K562 (cell line): ENCODE data around the gene PPP1R16B. TPM values are rescaled to one million over a fixed set of nuclear protein-coding genes. Genes with fewer than 3 reads are reported as not detected.
A peak's percentile ranks its signal among the peaks of the same experiment; 100 is the strongest.

Source experiments
- EGR1 ChIP-seq: fragments of 450-650 bp; conservative IDR thresholded peaks from 2 replicates; pipeline ENCODE4 v1.6.1; 2017; ENCODE audit warnings: mild to moderate bottlenecking
- HCFC1 ChIP-seq: IDR thresholded peaks from 2 replicates; pipeline ENCODE4 v1.6.1; 2012; ENCODE audit warnings: low read depth, low read length, improper control_type of control experiment
- MECOM ChIP-seq: fragments of 250-450 bp; sonication (Bioruptor Pico); IDR thresholded peaks from 2 replicates; pipeline ENCODE4 v1.8.0; 2022; ENCODE audit warnings: inconsistent platforms
- MYBL2 ChIP-seq, 2 experiments: fragments of 450-650 bp in 1 of 2; sonication (generic) in 1 of 2; formaldehyde crosslinking in 1 of 2; IDR thresholded peaks; 2 replicates each; pipeline versions ENCODE4 v1.6.1 to v1.8.1; 2017 to 2022; ENCODE audit warnings: borderline replicate concordance in 1 of 2, inconsistent platforms in 1 of 2, low read depth in 1 of 2, mild to moderate bottlenecking in 1 of 2, missing genetic modification reagents in 1 of 2, moderate library complexity in 1 of 2
- NFE2L1 ChIP-seq: fragments of 450-650 bp; IDR thresholded peaks from 2 replicates; pipeline ENCODE4 v1.6.1; 2016; ENCODE audit warnings: missing genetic modification characterization, low read depth, mild to moderate bottlenecking, missing compliant biosample characterization, moderate library complexity, borderline replicate concordance
- POLR2G ChIP-seq: fragments of 200-400 bp; formaldehyde crosslinking; IDR thresholded peaks from 2 replicates; pipeline ENCODE4 v1.6.1; 2017; ENCODE audit warnings: low read depth, mild to moderate bottlenecking, antibody characterized with exemption, low read length, moderate library complexity
- POLR2H ChIP-seq: IDR thresholded peaks from 2 replicates; pipeline ENCODE4 v1.6.1; 2016; ENCODE audit warnings: missing genetic modification characterization, low read depth, mild to moderate bottlenecking, control low read depth, missing compliant biosample characterization, moderate library complexity
- SMARCA4 ChIP-seq: fragments of 450-650 bp; IDR thresholded peaks from 2 replicates; pipeline ENCODE4 v1.6.1; 2016
- SUPT5H ChIP-seq: fragments of 450-650 bp; IDR thresholded peaks from 2 replicates; pipeline ENCODE4 v1.6.1; 2016
- TAF15 ChIP-seq: fragments of 200-400 bp; formaldehyde crosslinking; IDR thresholded peaks from 2 replicates; pipeline ENCODE4 v1.6.1; 2017; ENCODE audit warnings: mild to moderate bottlenecking, low read depth, low read length, moderate library complexity
- ZBTB43 ChIP-seq: sonication (generic); formaldehyde crosslinking; IDR thresholded peaks from 2 replicates; pipeline ENCODE4 v1.8.0; 2023; ENCODE audit warnings: mild to moderate bottlenecking, missing genetic modification reagents
- ZNF184 ChIP-seq: sonication (generic); formaldehyde crosslinking; IDR thresholded peaks from 2 replicates; pipeline ENCODE4 v1.5.0; 2020; ENCODE audit warnings: missing genetic modification reagents
- ZNF785 ChIP-seq: fragments of 250-450 bp; sonication (Bioruptor Pico); IDR thresholded peaks from 2 replicates; pipeline ENCODE4 v1.4.0; 2020; ENCODE audit warnings: mild to moderate bottlenecking
- polyA plus RNA-seq, 8 experiments: library from polyadenylated mRNA; depleted of rRNA in 4 of 8; stranded (reverse) in 5 of 8; unstranded in 3 of 8; fragments of >200 nt; fragmentation: Nextera tagmentation in 2 of 8; fragmentation: Illumina TruSeq in 1 of 8; extraction: Ambion mirVana in 2 of 8; extraction: Trizol in 1 of 8; gene quantifications; 2 replicates each; pipeline versions ENCODE4 v1.2.1 to v1.2.3, GENCODE V29; 2011 to 2014; ENCODE audit warnings: inconsistent platforms in 1 of 8, missing spikeins in 1 of 8
- total RNA-seq, 7 experiments: library from RNA; depleted of rRNA in 6 of 7; stranded (reverse); fragments of >200 nt in 6 of 7; fragmentation: Illumina TruSeq in 2 of 7; extraction: Trizol in 2 of 7; gene quantifications; 2 replicates each; pipeline versions ENCODE4 v1.2.1 to v1.2.3, GENCODE V29; 2011 to 2021; ENCODE audit warnings: low replicate concordance in 1 of 7
- TF ChIP-seq, protein P1 (sequence below): fragments of 250-450 bp; sonication (Bioruptor Pico); IDR thresholded peaks from 2 replicates; pipeline ENCODE4 v1.4.0; 2020
- TF ChIP-seq, protein P2 (sequence below): sonication (generic); formaldehyde crosslinking; IDR thresholded peaks from 2 replicates; pipeline ENCODE4 v1.4.0; 2020; ENCODE audit warnings: mild to moderate bottlenecking, missing genetic modification reagents
- TF ChIP-seq, protein P3 (sequence below): fragments of 250-450 bp; sonication (Bioruptor Pico); IDR thresholded peaks from 2 replicates; pipeline ENCODE4 v1.8.0; 2022; ENCODE audit warnings: moderate library complexity, mild to moderate bottlenecking, inconsistent platforms
- TF ChIP-seq, protein P4 (sequence below): IDR thresholded peaks from 2 replicates; pipeline ENCODE4 v1.6.1; 2011; ENCODE audit not compliant: insufficient read length; ENCODE audit errors: extremely low read depth

PPP1R16B gene
- total and polyA plus RNA-seq, 9 of the 15 experiments (the other 6 are each of a cell fraction or from before 2014, with no cell fraction given), result 1.5 to 11.5 (median 6.8) TPM

GRCh38 chr20:38926142-38926933, 120.8 kb downstream of the PPP1R16B start, which contains the start of gene FAM83D (continued):
- TF ChIP-seq, protein P1, sequence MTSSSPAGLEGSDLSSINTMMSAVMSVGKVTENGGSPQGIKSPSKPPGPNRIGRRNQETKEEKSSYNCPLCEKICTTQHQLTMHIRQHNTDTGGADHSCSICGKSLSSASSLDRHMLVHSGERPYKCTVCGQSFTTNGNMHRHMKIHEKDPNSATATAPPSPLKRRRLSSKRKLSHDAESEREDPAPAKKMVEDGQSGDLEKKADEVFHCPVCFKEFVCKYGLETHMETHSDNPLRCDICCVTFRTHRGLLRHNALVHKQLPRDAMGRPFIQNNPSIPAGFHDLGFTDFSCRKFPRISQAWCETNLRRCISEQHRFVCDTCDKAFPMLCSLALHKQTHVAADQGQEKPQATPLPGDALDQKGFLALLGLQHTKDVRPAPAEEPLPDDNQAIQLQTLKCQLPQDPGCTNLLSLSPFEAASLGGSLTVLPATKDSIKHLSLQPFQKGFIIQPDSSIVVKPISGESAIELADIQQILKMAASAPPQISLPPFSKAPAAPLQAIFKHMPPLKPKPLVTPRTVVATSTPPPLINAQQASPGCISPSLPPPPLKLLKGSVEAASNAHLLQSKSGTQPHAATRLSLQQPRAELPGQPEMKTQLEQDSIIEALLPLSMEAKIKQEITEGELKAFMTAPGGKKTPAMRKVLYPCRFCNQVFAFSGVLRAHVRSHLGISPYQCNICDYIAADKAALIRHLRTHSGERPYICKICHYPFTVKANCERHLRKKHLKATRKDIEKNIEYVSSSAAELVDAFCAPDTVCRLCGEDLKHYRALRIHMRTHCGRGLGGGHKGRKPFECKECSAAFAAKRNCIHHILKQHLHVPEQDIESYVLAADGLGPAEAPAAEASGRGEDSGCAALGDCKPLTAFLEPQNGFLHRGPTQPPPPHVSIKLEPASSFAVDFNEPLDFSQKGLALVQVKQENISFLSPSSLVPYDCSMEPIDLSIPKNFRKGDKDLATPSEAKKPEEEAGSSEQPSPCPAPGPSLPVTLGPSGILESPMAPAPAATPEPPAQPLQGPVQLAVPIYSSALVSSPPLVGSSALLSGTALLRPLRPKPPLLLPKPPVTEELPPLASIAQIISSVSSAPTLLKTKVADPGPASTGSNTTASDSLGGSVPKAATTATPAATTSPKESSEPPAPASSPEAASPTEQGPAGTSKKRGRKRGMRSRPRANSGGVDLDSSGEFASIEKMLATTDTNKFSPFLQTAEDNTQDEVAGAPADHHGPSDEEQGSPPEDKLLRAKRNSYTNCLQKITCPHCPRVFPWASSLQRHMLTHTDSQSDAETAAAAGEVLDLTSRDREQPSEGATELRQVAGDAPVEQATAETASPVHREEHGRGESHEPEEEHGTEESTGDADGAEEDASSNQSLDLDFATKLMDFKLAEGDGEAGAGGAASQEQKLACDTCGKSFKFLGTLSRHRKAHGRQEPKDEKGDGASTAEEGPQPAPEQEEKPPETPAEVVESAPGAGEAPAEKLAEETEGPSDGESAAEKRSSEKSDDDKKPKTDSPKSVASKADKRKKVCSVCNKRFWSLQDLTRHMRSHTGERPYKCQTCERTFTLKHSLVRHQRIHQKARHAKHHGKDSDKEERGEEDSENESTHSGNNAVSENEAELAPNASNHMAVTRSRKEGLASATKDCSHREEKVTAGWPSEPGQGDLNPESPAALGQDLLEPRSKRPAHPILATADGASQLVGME (CRISPR knock-in tag), result 0 out of 2 replicates have a peak, but pooled peaks have one; percentile 28
- TF ChIP-seq ZNF785 (no peak), SMARCA4 (no peak), NFE2L1 (tag) (no peak), ZNF184 (CRISPR knock-in tag) (no peak), HCFC1 (0 out of 2 replicates have a peak, but pooled peaks have one; percentile 1), POLR2H (tag) (peak; percentile 96), MECOM (no peak), TAF15 (no peak), SUPT5H (peak; percentile 96), EGR1 (no peak), POLR2G (peak; percentile 100), MYBL2 (IDR thresholded peaks at IDR 0.05; ENCODE audit: low read depth) (peak; percentile 98), MYBL2 (CRISPR knock-in tag; IDR thresholded peaks at IDR 0.05; ENCODE audit: borderline replicate concordance) (peak; percentile 94; the same call in 1 of the 2 replicates), ZBTB43 (CRISPR knock-in tag) (peak; percentile 64; the same call in 1 of the 2 replicates)
- TF ChIP-seq, protein P2, sequence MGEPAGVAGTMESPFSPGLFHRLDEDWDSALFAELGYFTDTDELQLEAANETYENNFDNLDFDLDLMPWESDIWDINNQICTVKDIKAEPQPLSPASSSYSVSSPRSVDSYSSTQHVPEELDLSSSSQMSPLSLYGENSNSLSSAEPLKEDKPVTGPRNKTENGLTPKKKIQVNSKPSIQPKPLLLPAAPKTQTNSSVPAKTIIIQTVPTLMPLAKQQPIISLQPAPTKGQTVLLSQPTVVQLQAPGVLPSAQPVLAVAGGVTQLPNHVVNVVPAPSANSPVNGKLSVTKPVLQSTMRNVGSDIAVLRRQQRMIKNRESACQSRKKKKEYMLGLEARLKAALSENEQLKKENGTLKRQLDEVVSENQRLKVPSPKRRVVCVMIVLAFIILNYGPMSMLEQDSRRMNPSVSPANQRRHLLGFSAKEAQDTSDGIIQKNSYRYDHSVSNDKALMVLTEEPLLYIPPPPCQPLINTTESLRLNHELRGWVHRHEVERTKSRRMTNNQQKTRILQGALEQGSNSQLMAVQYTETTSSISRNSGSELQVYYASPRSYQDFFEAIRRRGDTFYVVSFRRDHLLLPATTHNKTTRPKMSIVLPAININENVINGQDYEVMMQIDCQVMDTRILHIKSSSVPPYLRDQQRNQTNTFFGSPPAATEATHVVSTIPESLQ (CRISPR knock-in tag), result peak; percentile 60; the same call in 1 of the 2 replicates
- TF ChIP-seq, protein P3, sequence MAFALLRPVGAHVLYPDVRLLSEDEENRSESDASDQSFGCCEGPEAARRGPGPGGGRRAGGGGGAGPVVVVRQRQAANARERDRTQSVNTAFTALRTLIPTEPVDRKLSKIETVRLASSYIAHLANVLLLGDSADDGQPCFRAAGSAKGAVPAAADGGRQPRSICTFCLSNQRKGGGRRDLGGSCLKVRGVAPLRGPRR (CRISPR knock-in tag), result no peak
- TF ChIP-seq, protein P4, sequence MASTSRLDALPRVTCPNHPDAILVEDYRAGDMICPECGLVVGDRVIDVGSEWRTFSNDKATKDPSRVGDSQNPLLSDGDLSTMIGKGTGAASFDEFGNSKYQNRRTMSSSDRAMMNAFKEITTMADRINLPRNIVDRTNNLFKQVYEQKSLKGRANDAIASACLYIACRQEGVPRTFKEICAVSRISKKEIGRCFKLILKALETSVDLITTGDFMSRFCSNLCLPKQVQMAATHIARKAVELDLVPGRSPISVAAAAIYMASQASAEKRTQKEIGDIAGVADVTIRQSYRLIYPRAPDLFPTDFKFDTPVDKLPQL, result peak; percentile 20
